SK-N-SH treated with all-trans-retinoic acid at 6 μM for 48 hours (cell line): ENCODE results near the gene SPTBN4.

ENCODE experiments used
- ATAC-seq: fragments of 200-7000 bp; cut with Tn5 transposase; 3 replicates; pipeline ENCODE4 v1.9.1; 2020; ENCODE audit warnings: mild to moderate bottlenecking, moderate library complexity
- ARNTL ChIP-seq: fragments of 450-650 bp; formaldehyde crosslinking; IDR thresholded peaks from 2 replicates; pipeline ENCODE4 v1.5.0; 2020; ENCODE audit warnings: low read depth, mild to moderate bottlenecking, moderate library complexity, borderline replicate concordance
- BACH2 ChIP-seq: fragments of 250-450 bp; sonication (Bioruptor Pico); IDR thresholded peaks from 2 replicates; pipeline ENCODE4 v1.9.0; 2021; ENCODE audit warnings: mild to moderate bottlenecking, borderline replicate concordance
- CREB5 ChIP-seq: fragments of 250-450 bp; sonication (Bioruptor Pico); IDR thresholded peaks from 2 replicates; pipeline ENCODE4 v1.5.1; 2020; ENCODE audit warnings: low read depth, mild to moderate bottlenecking, moderate library complexity
- CSDC2 ChIP-seq: fragments of 250-450 bp; sonication (Bioruptor Pico); IDR thresholded peaks from 2 replicates; pipeline ENCODE4 v1.5.0; 2020; ENCODE audit warnings: mild to moderate bottlenecking, moderate library complexity
- CSRNP3 ChIP-seq: fragments of 250-450 bp; sonication (Bioruptor Pico); IDR thresholded peaks from 2 replicates; pipeline ENCODE4 v1.5.1; 2021; ENCODE audit warnings: mild to moderate bottlenecking, moderate library complexity
- ESRRG ChIP-seq: fragments of 250-450 bp; sonication (Bioruptor Pico); IDR thresholded peaks from 2 replicates; pipeline ENCODE4 v1.6.1; 2021; ENCODE audit warnings: mild to moderate bottlenecking
- GLIS3 ChIP-seq: fragments of 250-450 bp; sonication (Bioruptor Pico); IDR thresholded peaks from 2 replicates; pipeline ENCODE4 v1.5.0; 2020; ENCODE audit warnings: mild to moderate bottlenecking, moderate library complexity
- ISL1 ChIP-seq: fragments of 250-450 bp; sonication (Bioruptor Pico); IDR thresholded peaks from 2 replicates; pipeline ENCODE4 v2.1.2; 2022; ENCODE audit warnings: mild to moderate bottlenecking, moderate library complexity
- OSR1 ChIP-seq: fragments of 250-450 bp; sonication (Bioruptor Pico); IDR thresholded peaks from 2 replicates; pipeline ENCODE4 v1.8.0; 2022; ENCODE audit warnings: moderate library complexity, mild to moderate bottlenecking, inconsistent platforms
- PATZ1 ChIP-seq: fragments of 250-450 bp; sonication (Bioruptor Pico); IDR thresholded peaks from 2 replicates; pipeline ENCODE4 v1.8.0; 2020; ENCODE audit warnings: mild to moderate bottlenecking, moderate library complexity, borderline replicate concordance
- POU6F1 ChIP-seq: fragments of 250-450 bp; sonication (Bioruptor Pico); IDR thresholded peaks from 2 replicates; pipeline ENCODE4 v1.8.0; 2021; ENCODE audit warnings: low read depth, mild to moderate bottlenecking, moderate library complexity, borderline replicate concordance
- PPARA ChIP-seq: fragments of 250-450 bp; sonication (Bioruptor Pico); IDR thresholded peaks from 2 replicates; pipeline ENCODE4 v1.5.0; 2020; ENCODE audit warnings: mild to moderate bottlenecking, borderline replicate concordance
- RARB ChIP-seq: fragments of 250-450 bp; sonication (Bioruptor Pico); IDR thresholded peaks from 2 replicates; pipeline ENCODE4 v1.8.0; 2021; ENCODE audit warnings: mild to moderate bottlenecking, moderate library complexity
- SNAI2 ChIP-seq: fragments of 250-450 bp; sonication (Bioruptor Pico); IDR thresholded peaks from 2 replicates; pipeline ENCODE4 v1.5.0; 2020; ENCODE audit warnings: mild to moderate bottlenecking, moderate library complexity
- TCF4 ChIP-seq: fragments of 250-450 bp; sonication (Bioruptor Pico); IDR thresholded peaks from 2 replicates; pipeline ENCODE4 v1.8.0; 2021; ENCODE audit warnings: mild to moderate bottlenecking, moderate library complexity, borderline replicate concordance
- TOX ChIP-seq: fragments of 250-450 bp; sonication (Bioruptor Pico); IDR thresholded peaks from 2 replicates; pipeline ENCODE4 v1.8.0; 2021; ENCODE audit warnings: mild to moderate bottlenecking, moderate library complexity, borderline replicate concordance
- TSHZ2 ChIP-seq: fragments of 250-450 bp; sonication (Bioruptor Pico); IDR thresholded peaks from 2 replicates; pipeline ENCODE4 v1.5.0; 2020; ENCODE audit warnings: mild to moderate bottlenecking, moderate library complexity
- ZC3H10 ChIP-seq: fragments of 250-450 bp; sonication (Bioruptor Pico); IDR thresholded peaks from 2 replicates; pipeline ENCODE4 v1.5.1; 2021; ENCODE audit warnings: mild to moderate bottlenecking, moderate library complexity
- ZFP3 ChIP-seq: fragments of 250-450 bp; sonication (Bioruptor Pico); IDR thresholded peaks from 2 replicates; pipeline ENCODE4 v1.5.0; 2020; ENCODE audit warnings: mild to moderate bottlenecking, moderate library complexity

SPTBN4 gene

GRCh38 chr19:40533508-40533907 lies 66.7 kb downstream of the SPTBN4 start:
- TF ChIP-seq BACH2 (CRISPR knock-in tag) (no peak), OSR1 (CRISPR knock-in tag) (no peak), CSRNP3 (CRISPR knock-in tag) (no peak), GLIS3 (no peak), ESRRG (no peak), PATZ1 (CRISPR knock-in tag) (no peak), SNAI2 (CRISPR knock-in tag) (no peak), CSDC2 (no peak), RARB (no peak), TOX (CRISPR knock-in tag) (no peak), ISL1 (no peak), ARNTL (CRISPR knock-in tag) (no peak), ZFP3 (no peak), PPARA (no peak), CREB5 (no peak), TSHZ2 (CRISPR knock-in tag) (no peak)
- TF ChIP-seq, all 23 proteins: peak for 0
- ATAC-seq: no peak

GRCh38 chr19:40534148-40534547 lies 67.3 kb downstream of the SPTBN4 start:
- ATAC-seq: no peak
- no peak for TF ChIP-seq GLIS3
- no peak for TF ChIP-seq PATZ1 (CRISPR knock-in tag)
- no peak for TF ChIP-seq TSHZ2 (CRISPR knock-in tag)
- no peak for TF ChIP-seq POU6F1 (CRISPR knock-in tag)
- no peak for TF ChIP-seq TOX (CRISPR knock-in tag)
- TF ChIP-seq BACH2 (CRISPR knock-in tag): no peak
- no peak for TF ChIP-seq CSRNP3 (CRISPR knock-in tag)
- TF ChIP-seq SNAI2 (CRISPR knock-in tag): no peak
- TF ChIP-seq ZC3H10 (CRISPR knock-in tag): no peak
- TF ChIP-seq PPARA: no peak
- no peak for TF ChIP-seq TCF4
- no peak for TF ChIP-seq ESRRG
